IPS-18c (cell line): ENCODE data around the gene NASP.

Experiments
- H3K4me3 ChIP-seq: 2 replicates; pipeline ENCODE4 v1.7.0; 2013; ENCODE audit warnings: low read depth, mild to moderate bottlenecking, low read length, moderate library complexity; ENCODE audit not compliant: insufficient read depth
- H3K9me3 ChIP-seq: one replicate; pipeline ENCODE4 v1.6.1; 2013; ENCODE audit warnings: mild to moderate bottlenecking, low read length, moderate library complexity; ENCODE audit not compliant: control insufficient read depth, insufficient read depth

NASP gene

DNA sequence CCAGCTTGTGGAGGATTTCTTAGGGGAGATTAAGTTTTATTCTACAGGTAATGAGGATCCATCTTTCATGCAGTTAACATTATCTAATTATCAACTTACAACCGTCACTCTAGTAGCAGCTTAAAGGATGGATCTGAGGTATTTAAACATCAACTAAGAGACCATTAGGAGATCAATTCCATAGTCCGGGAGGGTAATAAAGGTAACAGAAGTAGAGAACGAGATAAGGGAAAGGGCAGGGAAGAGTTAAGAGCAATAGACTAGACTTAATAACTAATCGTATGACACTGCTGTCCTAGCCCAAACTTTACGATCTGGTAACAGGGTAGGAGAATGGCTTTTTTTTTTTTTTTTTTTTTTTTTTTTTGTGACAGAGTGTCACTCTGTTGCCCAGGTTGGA lies 59.5 kb downstream of the NASP start:
- no peak overlapping the region for H3K4me3 ChIP-seq
- no peaks in the 10 kb centered on the region for H3K9me3 ChIP-seq

DNA sequence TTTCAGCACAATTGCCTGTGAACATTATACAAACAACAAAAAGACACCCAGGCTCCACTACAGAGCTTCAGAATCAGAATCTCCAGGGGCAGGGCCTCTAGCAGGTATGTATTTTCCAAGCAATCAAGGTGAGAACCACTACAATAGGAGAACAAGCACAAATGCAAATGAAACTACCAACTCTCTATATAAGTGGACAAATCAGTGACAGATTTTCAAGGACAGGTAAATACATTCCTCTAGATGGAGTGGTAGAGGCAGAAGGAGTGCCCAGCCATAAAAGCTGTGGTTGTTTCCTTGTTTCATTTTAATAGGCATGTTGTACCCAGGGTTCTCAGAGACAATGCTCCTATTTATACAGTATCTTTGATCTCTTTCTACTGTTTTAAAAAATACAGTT lies 60.1 kb downstream of the NASP start:
- Histone ChIP-seq H3K9me3 (no peaks in the 10 kb centered on the region), H3K4me3 (no peak overlapping the region)

DNA sequence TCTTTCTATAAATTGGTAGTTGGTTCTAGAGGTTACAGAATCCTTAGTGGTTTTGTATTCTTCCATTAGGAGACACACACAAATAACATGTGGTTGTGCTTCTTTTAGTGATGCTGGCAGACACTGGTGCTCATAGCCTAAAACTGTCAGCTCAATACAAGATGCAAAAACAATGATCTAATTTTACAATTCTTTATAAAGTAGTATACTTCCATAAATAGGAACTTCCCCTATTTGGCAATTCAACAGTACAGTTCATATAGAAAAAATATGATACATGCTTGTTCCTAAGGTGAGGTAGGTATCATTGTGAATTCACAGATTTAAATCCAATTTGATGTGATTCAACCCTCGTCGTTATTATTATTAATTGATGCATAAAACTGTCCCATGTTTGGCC lies 60.8 kb downstream of the NASP start:
- no peak overlapping the region for H3K4me3 ChIP-seq
- H3K9me3 ChIP-seq: no peaks in the 10 kb centered on the region

DNA sequence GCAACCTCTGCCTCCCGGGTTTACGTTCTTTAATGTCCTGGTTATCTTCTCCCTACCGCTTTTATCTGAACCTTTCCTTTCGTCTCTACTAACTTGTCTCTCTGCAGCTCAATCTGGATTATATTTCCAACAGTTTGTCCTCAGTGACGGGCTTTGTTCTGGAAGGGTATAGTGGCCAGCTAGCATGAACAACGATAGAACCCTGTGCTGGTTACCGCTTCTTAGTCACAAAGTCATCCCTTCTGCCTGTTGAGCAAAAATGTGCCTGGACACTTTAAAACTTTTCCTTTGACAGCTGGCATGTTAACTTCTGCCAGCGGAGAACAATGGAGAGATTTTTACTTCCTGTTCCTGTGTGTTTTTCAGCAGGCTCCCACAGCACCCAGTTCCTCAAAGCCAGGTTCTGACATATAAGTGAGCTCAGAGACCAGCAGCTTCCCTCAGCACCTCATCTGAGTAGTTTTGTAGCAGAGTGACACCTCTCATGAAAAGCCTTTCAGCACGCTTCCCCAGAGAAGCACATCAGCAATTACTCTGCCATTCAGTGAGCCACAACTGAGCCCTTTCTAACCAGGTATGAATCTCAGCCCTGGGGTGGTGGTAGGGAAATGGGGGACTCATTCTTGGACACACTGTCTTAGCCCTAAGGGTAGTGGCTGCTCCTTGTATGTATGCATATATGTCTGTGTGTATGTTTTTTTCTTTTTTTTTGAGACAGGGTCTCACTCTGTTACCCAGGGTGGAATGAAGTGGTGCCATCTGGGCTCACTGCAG lies 63.6 kb downstream of the NASP start:
- H3K9me3 ChIP-seq: no peaks in the 10 kb centered on the region
- no peak overlapping the region for H3K4me3 ChIP-seq

DNA sequence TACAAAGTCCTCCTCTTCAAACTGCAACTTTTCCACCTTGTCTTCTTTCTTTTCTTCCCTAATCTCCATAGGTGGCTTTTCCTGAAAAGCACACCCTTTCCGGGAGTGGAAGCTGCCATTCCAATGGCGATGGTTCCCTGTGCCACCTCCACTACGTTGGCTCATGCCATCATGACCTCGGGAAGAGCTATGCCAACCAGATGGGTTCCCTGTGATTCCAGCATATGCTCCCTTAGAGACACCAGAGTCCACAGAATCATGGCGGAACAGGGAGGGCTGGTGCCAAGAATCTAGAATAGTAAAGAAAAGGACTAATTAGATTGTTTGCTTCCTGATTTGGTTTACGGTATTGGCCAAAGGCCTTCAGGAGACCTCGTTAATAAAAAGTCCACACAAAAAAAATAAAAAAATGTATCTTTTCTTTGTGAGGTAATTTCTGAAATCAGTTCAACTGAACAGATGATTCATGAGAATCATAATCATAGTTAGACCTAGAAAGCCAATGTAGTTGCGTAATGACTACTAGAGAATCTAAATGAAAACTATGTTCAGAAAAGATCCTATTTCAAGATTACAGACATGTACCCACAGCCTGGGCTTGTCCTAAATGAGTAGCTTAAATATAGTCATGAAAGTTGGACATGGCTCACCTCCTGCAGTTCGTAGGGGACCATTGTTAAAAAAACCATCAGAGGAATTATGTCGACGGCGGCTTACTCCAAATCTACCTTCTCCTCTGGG lies 70.9 kb downstream of the NASP start:
- H3K4me3 ChIP-seq: no peak overlapping the region
- no peaks in the 10 kb centered on the region for H3K9me3 ChIP-seq

DNA sequence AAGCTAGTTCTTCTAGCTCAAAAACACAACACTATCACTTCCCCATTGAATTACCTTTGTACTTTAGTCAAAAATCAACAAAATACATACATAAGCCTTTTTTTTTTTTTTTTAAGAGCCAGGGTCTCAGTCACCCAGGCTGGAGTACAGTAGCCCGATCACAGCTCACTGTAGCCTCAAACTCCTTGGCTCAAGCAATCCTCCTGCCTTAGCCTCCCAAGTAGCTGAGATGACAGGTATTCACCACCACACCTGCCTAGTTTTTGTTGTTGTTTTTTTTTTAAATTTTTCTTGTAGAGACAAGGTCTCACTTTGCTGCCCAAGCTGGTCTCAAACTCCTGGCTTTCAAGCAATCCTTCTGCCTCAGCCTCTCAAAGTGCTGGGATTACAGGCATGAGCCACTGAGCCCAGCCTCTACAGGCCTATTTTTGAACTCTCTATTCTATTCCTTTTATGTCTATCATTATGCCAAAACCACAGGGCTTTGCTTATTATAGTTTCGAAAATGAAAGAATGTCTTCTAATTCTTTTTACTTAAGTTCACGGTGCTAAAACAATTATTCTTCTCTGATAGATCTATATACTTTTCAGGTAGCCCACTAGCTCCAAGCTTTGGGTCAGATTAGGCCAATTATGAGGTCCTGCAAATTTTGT lies 72.9 kb downstream of the NASP start:
- H3K4me3 ChIP-seq: no peak overlapping the region
- H3K9me3 ChIP-seq: no peaks in the 10 kb centered on the region

DNA sequence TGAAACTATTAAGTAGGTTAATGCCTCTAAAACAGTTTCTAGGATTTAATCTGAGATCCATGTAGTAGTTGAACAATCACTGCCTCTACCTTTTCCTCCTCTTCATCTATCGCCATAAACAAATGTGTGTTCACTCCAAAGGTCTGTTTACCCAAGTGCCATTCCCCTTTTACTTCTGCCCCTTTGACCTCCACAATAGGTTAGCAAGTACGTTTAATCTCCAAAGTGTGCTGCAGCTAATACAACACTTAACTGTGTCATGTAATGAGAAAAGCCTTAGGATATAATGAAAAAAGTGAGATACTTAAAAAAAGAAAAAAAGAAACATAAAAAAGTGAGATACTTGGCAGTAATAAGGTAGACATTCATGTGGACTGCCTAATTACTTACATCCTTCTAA lies 74.3 kb downstream of the NASP start:
- no peak overlapping the region for H3K4me3 ChIP-seq
- no peaks in the 10 kb centered on the region for H3K9me3 ChIP-seq

DNA sequence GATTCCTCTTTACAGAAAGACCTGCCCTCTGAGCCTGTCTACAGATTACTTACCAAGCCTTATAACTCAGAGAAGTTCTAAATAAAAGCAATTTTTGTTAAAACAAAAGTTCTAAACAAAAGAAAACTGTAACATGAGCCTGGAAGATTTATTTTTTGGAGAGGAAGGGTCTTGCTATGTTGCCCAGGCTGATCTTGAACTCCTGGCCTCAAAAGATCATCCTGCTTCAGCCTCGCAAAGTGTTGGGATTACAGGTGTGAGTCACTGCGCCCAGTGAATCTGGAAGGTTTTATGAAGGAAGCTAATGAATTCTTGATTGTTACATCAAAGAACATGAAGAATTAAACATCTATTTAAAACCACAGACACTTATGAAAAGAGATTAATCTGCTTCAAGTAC lies 75.4 kb downstream of the NASP start:
- Histone ChIP-seq H3K9me3 (no peaks in the 10 kb centered on the region), H3K4me3 (no peak overlapping the region)

DNA sequence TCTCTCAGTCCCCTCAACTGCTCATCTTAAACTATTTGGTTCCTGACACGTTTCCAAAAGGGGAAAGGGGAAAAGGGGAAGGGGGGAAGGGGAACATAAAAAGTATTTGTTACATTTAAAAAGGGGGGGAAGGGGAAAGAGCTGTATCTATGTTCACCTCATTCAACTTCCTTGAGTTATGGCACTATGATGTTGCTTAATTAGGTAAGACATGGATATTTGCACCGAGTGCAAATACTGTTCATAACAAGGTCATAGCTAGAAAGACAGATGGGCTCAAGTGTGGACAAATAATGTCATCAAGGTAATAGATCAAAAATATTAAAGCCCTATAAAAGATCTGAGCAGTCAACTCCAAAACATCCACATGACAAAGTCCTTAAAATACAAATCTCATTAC lies 76.5 kb downstream of the NASP start:
- Histone ChIP-seq H3K4me3 (no peak overlapping the region), H3K9me3 (no peaks in the 10 kb centered on the region)

DNA sequence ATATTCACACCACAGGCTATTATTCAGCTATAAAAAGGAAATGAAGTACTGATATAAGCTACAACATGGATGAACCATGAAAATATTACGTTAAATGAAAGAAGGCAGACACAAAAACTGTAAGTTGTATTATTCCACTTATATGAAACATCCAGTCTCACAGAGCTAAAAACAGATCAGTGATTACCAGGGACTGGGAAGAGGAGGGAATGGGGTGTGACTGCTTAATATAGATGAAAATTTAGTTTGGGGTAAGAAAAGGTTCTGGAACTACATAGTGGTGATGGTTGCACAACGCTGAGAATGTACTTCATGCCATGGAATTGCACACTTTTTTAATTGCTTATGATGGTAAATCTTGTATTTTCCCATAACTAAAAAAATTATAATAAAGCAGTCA lies 83.0 kb downstream of the NASP start:
- Histone ChIP-seq H3K9me3 (no peaks in the 10 kb centered on the region), H3K4me3 (no peak overlapping the region)

DNA sequence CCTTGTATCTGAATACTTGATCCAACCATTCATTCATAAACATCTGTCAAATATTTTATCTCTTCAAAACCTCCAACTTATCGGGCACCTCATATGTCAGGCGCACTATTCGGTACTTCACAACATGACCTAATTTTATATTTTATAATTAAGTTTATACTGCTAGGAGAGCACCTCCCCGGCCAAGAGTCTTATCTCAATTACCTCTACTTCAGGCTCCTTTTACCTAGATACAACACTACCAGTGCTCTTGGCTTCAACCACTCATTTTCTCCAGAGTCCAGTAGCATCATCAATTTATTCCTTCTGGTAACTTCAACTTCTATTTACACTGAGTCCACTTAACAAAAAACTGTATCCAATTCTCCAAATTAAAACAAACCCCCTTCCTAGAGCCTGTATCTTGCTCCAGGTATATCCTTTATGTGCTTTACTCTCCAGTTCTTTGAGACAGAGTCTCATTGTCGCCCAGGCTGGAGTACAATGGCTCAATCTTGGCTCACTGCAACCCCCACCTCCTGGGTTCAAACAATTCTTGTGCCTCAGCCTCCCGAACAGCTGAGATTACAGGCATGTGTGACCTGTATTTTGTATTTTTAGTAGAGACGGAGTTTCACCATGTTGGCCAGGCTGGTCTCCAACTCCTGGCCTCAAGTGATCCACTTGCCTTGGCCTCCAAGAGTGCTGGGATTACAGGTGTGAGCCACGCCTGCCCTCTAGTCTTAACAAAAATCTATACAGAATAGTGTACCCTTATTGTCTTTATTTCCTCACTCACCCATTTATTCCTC lies 83.7 kb downstream of the NASP start:
- Histone ChIP-seq H3K9me3 (no peaks in the 10 kb centered on the region), H3K4me3 (no peak overlapping the region)
